HEK293 (cell line): ENCODE results near the gene PAIP1.

Experiments
- ATF2 ChIP-seq: fragments of 450-650 bp; formaldehyde crosslinking; IDR thresholded peaks from 2 replicates; pipeline ENCODE4 v1.5.1; 2016; ENCODE audit warnings: missing biosample characterization, missing genetic modification characterization, low read depth
- ZBTB1 ChIP-seq: fragments of 450-650 bp; formaldehyde crosslinking; IDR thresholded peaks from 2 replicates; pipeline ENCODE4 v1.5.1; 2016; ENCODE audit warnings: missing biosample characterization, missing genetic modification characterization
- ZNF18 ChIP-seq: fragments of 450-650 bp; formaldehyde crosslinking; IDR thresholded peaks from 2 replicates; pipeline ENCODE4 v1.5.1; 2016; ENCODE audit warnings: missing biosample characterization, missing genetic modification characterization
- ZNF311 ChIP-seq: fragments of 450-650 bp; formaldehyde crosslinking; IDR thresholded peaks from 2 replicates; pipeline ENCODE4 v1.5.1; 2017; ENCODE audit warnings: missing biosample characterization, missing genetic modification characterization, borderline replicate concordance
- ZNF624 ChIP-seq: fragments of 450-650 bp; formaldehyde crosslinking; IDR thresholded peaks from 2 replicates; pipeline ENCODE4 v1.5.1; 2017; ENCODE audit warnings: missing biosample characterization, missing genetic modification characterization

- TF ChIP-seq ZBTB1 (no peak), ZNF624 (tag by site-specific recombination) (no peak), ZNF18 (no peak; the same call in 1 of the 2 replicates), ZNF311 (tag by site-specific recombination) (no peak), ATF2 (tag by site-specific recombination) (no peak)
Observed at GRCh38 chr5:43572357-43572756, 15.5 kb upstream of the PAIP1 start.
